ENCODE results near the gene RBM11. TPM values are rescaled to one million over a fixed set of nuclear protein-coding genes. Genes with fewer than 3 reads are reported as not detected.

RBM11 gene
- total RNA-seq, 1 experiment from 2014 or later = 1.7 TPM

DNA sequence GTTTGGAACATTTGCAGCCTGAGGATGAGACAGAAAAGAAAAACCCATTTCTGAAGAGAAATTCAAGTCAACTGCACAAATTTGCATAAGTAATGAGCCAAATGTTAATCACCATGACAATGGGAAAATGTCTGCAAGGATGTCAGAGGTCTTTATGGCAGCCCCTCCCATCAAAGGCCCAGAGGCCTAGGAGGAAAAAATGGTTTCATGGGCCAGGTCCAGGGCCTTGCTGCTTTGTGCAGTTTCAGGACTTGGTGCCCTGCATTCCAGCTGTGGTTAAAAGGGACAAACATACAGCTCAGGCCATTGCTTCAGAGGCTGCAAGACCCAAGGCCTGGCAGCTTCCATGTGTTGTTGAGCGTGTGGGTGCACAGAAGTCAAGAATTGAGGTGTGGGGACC is 13.4 kb downstream of the RBM11 start:
- H3K27me3 ChIP-seq (ENCODE audit: insufficient read depth, low read length) = no peaks in the 10 kb centered on the region
- H3K23ac ChIP-seq (ENCODE audit: insufficient read length, low read depth, low read length) = no peak overlapping the region
- H3K4ac ChIP-seq (ENCODE audit: low read depth, low read length) = no peak overlapping the region
- no peak for DNase-seq
- no peaks in the 10 kb centered on the region for H3K23me2 ChIP-seq (ENCODE audit: insufficient read length, low read depth, low read length, poor library complexity, severe bottlenecking)
- no peak overlapping the region for H3T11ph ChIP-seq (ENCODE audit: low read length)
- H4K91ac ChIP-seq (ENCODE audit: insufficient read length, low read depth, low read length) = no peak overlapping the region
- no peaks in the 10 kb centered on the region for H3K4me1 Mint-ChIP-seq
- H2BK20ac ChIP-seq (ENCODE audit: low read depth, low read length, poor library complexity, severe bottlenecking) = no peak overlapping the region
- no peak overlapping the region for H3K27ac Mint-ChIP-seq
- no peaks in the 10 kb centered on the region for H3K27me3 Mint-ChIP-seq (ENCODE audit: low read depth)
- H3K18ac ChIP-seq (ENCODE audit: insufficient read length, low read depth, low read length) = no peak overlapping the region
- H2BK5ac ChIP-seq (ENCODE audit: insufficient read length, low read length) = no peak overlapping the region
- no peak overlapping the region for H2BK120ac ChIP-seq (ENCODE audit: low read depth, low read length, poor library complexity, severe bottlenecking)
- TF ChIP-seq, protein P1, sequence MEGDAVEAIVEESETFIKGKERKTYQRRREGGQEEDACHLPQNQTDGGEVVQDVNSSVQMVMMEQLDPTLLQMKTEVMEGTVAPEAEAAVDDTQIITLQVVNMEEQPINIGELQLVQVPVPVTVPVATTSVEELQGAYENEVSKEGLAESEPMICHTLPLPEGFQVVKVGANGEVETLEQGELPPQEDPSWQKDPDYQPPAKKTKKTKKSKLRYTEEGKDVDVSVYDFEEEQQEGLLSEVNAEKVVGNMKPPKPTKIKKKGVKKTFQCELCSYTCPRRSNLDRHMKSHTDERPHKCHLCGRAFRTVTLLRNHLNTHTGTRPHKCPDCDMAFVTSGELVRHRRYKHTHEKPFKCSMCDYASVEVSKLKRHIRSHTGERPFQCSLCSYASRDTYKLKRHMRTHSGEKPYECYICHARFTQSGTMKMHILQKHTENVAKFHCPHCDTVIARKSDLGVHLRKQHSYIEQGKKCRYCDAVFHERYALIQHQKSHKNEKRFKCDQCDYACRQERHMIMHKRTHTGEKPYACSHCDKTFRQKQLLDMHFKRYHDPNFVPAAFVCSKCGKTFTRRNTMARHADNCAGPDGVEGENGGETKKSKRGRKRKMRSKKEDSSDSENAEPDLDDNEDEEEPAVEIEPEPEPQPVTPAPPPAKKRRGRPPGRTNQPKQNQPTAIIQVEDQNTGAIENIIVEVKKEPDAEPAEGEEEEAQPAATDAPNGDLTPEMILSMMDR (conservative IDR thresholded peaks at IDR 0.05) = no peak
- H3K4me3 Mint-ChIP-seq = no peak overlapping the region
- no peak overlapping the region for H4K8ac ChIP-seq (replicated peaks; ENCODE audit: insufficient read length, low read depth, low read length)
- H3K9me3 ChIP-seq (ENCODE audit: control insufficient read depth, low read depth, low read length) = peaks cover 7% of the 10 kb centered on the region
- no peak overlapping the region for H2AK5ac ChIP-seq (ENCODE audit: insufficient read length, low read length)
- H3K79me2 ChIP-seq (ENCODE audit: insufficient read depth, low read length) = no peaks in the 10 kb centered on the region
- H3K9me3 Mint-ChIP-seq = peaks cover 63 to 73% of the 10 kb centered on the region in 2 experiments
- no peak overlapping the region for H2AFZ ChIP-seq (ENCODE audit: low read length)
- no peak overlapping the region for H2BK12ac ChIP-seq (ENCODE audit: insufficient read length, low read depth, low read length)
- H3K14ac ChIP-seq (ENCODE audit: insufficient read depth, low read length) = no peak overlapping the region
- H2BK15ac ChIP-seq (ENCODE audit: low read depth, low read length) = no peak overlapping the region
- no peak overlapping the region for H3K4me2 ChIP-seq (ENCODE audit: insufficient read depth, insufficient read length, low read length)
- no peaks in the 10 kb centered on the region for H4K20me1 ChIP-seq (ENCODE audit: control insufficient read depth, insufficient read depth, insufficient read length)
- no peak overlapping the region for H3K27ac ChIP-seq (ENCODE audit: insufficient read length, low read depth, low read length)
- peaks cover 10 to 25% (median 19%) of the 10 kb centered on the region in 3 experiments for H3K36me3 Mint-ChIP-seq (ENCODE audit: insufficient read depth in 1 of 3, low read depth in 3 of 3)
- H3K79me1 ChIP-seq (ENCODE audit: insufficient read depth, low read depth, low read length, poor library complexity, severe bottlenecking) = no peaks in the 10 kb centered on the region
- WGBS (ENCODE audit: extremely low coverage, insufficient read length, low lambda C conversion rate) = no CpG with 5 or more reads among the region's 1 CpG
- no peak overlapping the region for H3K56ac ChIP-seq (ENCODE audit: insufficient read length, low read depth, low read length)
- no peak overlapping the region for H3K9ac ChIP-seq (ENCODE audit: extremely low read depth, insufficient read length, low read length)
- H3K4me1 ChIP-seq (ENCODE audit: insufficient read depth, low read length) = no peaks in the 10 kb centered on the region
- H4K5ac ChIP-seq (ENCODE audit: insufficient read length, low read depth, low read length) = no peak overlapping the region
